NCI-H146 treated with DMSO at 0.1 percent for 48 hours (cell line): ENCODE measurements around the gene ABCB6.
"Not testable (repeated sequence)": the region's sequence is repeated elsewhere in the genome, so short reads cannot be mapped to it uniquely, and the experiment has no call there.

Experiments used
- DNase-seq: peaks from one replicate; lab custom pipeline; 2025; ENCODE audit not compliant: unreplicated experiment; lab: John Stamatoyannopoulos, UW

Gene ABCB6

DNA sequence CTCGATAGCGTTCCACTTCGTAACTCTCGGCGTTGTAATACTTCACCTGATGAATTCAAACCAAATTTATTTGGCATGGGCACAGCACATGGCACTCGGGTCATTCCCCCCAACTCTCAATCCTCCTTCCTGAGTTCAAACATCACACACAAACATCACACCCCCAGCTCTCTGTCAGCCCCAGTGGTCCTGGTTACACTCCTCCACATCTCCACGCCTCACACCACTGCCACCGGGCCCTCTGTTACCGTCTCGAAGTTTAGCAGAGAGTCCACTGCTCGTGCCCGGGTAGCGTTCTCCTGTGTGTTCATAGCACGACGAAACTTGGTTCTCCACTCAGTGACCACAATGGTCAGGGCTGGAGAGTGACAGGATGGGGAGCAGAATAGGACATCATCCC lies 4.6 kb downstream of the ABCB6 start:
- no peak for DNase-seq

DNA sequence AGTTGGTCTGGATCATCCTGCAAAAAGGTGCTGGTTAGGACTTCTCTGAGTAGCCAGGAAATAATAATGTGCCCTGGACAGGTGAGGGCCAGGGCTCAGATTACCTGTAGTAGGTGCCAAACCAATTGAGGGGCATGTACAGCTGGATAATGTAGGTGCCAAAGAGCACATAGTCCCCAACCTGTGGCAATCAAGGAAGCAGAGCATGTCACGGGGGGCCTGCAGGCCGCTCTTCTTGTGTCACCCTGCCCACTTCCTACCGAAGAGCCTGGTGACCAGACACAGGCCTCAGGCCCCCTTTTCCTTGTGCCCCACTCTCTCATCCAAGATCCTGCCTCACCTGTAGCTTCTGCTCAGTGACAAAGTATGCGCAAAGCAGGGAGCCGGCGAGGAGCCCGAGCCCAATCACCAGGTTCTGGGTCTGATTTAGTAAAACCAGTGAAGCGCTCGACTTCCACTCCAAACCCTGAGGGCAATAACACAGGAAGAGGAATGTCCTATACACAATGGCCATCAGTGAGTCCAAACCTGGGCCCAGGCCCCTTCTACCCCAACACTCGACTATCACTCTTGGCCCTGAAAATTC lies 5.2 kb downstream of the ABCB6 start:
- DNase-seq = no peak

DNA sequence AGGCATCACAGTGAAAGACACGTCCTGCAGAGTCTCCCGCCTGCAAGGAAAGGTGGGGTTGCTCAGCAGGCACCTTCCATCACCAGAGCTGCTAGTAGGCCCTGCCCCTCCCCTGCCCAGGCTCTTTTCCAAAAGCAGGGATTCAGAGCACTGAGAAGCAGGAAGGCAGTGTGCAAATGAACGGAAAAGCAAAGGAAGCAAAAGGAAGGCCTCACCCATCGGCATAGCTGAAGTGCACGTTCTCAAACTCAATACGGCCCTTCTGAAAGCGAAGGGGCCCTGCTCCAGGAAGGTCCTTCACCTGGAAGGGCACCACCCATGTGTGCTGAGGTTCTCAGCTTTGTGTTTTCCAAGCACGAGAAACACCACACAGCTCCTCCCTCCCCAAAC lies 5.7 kb downstream of the ABCB6 start:
- DNase-seq = no peak

DNA sequence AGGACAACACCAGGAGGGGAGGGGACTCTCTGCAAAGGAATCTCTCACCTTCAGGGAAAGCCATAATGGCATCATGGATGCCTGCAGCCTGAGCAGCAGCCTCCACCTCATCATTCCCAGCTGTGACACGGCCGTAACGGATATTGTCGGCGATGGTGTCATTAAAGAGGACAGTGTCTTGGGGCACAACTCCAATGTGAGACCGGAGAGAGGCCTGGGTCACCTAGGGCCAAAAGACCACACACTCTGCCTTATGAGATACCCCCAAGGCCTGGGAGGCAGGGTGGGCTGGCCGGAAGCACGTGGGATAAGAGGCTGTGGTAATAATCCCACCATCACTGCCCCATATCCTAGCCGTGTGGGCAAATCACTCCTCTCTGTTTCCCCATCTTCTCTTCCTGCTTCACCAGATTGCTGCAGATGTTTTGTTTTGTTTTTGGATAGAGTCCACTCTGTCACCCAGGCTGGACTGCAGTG lies 7.8 kb downstream of the ABCB6 start:
- no peak for DNase-seq

DNA sequence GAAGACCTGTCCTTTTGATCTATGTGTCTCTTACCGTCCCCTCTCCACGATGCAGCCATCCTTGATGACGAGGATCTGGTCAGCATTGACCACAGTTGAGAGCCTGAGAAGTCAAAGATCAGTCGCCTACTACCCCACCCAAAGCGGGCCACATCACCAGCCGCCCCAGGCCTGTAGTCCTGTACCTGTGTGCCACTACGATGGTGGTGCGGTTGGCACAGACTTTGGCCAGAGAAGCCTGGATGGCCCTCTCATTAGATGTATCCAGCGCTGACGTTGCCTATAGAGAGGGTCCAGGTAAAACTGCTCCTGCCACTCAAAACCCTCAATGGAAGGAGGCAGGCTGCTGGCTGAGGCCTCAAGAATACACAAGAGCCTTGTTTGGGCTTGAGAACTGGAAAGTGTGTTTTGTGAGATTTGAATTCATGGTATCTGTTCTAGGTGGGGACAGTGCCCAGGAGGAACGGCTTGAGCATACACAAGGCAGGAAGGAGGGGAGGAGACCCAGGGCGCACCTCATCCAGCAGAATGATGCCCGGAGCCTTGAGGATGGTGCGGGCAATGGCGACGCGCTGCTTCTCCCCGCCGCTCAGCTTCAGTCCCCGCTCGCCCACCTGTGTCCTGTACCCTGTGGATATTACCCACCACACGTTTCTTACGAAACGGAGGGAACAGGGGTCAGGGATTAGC lies 8.4 kb downstream of the ABCB6 start:
- DNase-seq = no peak

DNA sequence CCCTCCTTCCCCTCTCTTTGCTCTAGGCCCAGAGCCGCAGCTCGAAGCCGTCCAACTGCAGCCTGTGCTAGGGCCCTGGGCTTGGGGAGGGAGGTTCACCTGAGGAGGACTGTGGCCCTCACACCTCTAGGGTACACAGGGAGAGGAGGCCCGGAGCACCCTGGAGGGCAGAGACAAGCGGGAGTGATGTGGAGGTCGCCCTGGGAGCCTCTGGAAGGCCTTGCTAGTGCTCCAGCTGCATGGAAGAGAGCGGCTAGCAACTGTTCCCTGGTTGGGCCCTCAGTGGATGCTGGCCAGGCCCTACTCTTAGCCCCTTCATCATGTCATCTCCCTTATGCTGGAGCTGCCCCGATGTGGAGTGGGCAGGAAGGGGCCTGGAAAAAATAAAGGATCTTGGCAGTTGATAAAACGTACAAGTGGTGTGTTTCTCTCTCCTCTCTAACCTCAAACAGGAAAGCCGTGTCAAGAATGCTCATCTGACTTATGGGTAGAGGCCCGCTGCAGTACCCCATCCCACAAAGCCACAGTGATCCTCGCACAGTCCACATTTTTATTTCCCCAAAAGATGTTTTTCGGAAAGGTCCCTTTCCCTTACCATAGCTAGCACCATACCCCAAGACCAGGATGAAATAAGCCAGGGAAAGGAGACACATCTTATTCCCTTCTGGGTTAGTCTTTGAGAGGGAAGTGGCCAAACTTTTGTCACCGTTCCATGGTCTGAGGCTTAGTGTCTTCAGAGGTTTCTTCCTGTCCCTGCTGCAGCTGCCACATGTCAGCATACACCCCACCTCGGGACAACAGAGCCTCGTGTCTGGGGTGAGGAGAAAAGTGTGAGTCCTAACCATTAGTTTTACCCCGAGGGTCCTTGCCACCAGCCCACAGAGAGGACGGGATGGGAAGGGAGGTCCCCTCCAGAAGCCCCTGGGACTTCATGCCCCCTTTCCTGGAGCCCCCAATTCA lies 9.2 kb downstream of the ABCB6 start:
- no peak for DNase-seq

DNA sequence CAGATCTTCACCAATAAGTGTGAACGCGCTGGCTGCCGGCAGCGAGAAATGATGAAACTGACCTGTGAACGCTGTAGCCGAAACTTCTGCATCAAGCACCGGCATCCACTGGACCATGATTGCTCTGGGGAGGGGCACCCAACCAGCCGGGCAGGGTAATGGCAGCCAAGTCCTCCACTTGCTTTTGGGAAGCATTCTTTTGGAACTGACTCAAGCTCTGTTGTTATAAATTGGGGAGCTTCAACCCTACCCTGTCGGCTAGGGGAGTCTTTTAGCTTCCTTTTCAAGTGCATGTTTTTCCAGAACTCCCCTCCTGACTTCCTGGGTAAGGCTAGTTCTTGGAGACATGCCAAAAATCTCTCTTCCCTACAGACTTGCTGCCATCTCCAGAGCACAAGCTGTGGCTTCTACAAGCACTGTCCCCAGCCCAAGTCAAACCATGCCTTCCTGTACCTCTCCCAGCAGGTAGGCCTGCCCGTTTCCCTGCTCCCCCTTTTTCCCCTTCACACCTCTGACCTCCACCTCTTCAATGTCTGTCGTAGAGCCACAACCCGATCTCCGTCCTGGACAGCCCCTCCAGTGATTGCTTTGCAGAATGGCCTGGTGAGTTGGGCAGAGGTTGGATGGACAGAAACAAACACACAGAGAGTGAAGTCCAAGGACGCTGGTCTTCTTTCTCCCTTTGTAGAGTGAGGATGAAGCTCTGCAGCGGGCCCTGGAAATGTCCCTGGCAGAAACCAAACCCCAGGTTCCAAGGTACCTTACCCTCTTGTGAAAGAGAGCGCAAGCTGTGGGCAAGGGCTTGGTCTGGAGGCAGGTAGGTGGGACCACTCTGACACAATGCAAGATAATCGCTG lies 10.6 kb downstream of the ABCB6 start:
- DNase-seq = no peak

DNA sequence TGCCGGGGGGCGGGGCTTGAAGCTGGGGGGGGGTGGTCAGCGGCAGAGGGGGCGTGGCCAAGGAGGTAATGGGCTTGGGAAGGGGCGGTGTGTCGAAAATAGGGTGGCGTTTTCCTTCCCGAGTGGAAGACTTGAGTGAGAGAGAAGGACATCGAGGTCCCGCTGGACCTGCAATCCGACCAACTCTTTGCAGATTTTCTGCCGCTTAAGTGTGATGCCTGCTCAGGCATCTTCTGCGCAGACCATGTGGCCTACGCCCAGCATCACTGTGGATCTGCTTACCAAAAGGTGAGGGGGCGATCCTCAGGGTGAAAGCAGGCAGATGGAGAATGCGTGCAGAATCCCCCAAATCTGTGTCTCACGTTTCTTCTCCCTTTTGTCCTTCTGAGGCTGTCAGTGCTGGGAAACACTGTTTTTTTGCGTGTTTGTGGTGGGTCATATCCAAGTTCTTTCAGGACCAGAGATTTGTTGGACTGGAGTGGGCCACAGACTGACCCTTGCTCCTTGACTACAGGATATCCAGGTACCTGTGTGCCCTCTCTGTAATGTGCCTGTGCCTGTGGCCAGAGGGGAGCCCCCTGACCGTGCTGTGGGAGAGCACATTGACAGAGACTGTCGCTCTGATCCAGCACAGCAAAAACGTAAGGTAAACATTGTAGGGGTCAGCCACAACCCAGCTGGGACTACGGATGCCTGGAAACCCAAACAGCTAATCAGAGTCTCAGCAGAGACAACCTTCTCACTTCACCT lies 11.4 kb downstream of the ABCB6 start:
- peak; percentile 52 for DNase-seq

DNA sequence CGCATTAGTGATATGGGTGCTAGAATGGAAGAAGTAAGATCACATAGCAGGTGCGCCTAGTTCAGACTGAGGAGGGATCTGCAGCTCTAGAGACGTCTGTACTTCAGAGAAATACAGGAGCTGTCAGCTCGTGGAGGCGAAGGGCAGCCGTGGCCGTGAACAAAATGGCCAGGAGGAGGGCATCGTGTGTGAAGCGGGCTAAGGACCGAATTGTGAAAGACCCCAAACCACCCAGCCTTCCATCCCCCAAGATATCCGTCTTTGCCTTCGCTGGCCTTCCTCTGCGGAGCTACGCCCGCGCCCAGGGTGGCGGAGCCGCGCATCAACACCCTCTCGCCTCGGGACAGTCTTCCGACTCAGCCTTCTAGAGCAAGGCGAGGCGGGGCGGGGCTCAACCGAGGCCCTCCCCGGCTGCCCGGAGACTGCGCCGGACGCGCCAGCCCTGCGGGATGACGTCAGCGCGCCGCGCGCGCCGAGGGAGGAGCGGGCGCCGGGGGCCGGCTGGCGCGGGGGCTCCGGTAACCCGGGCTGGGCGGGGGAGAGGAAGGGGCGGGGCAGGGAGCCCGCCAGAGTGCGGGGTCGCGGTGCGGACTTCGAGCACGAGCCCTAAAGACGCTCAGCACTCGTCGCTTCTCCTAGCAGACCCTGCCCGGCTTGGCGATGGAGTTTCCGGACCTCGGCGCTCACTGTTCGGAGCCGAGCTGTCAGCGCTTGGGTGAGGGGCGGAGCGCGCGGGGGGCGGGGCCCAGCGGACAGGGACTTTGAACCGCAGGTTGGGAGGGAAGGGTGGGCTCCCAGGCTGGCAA lies 12.2 kb downstream of the ABCB6 start, which contains the start of gene ZFAND2B:
Gene ZFAND2B, plus strand, starts transcription at position 455 of the 806 bp plus-strand sequence. Its CDS starts 206 bp downstream, at position 661.
- DNase-seq = peak; percentile 65

DNA sequence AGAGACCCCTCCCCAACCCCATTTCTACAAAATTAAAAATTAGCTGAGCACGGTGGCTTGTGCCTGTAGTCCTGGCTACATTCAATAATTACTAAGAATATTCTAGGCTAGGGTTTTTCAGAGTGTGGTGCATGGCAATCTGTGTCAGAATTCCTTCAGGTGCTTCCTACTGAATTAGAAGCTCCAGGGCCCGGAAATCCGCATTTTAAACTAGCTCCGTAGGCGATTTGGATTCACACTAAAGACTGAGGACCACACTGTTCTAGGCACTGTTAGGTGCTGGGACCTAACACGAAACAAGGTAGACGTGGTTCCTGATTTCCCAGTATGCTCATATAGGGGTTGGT lies 12.8 kb downstream of the ABCB6 start:
- DNase-seq = no peak

DNA sequence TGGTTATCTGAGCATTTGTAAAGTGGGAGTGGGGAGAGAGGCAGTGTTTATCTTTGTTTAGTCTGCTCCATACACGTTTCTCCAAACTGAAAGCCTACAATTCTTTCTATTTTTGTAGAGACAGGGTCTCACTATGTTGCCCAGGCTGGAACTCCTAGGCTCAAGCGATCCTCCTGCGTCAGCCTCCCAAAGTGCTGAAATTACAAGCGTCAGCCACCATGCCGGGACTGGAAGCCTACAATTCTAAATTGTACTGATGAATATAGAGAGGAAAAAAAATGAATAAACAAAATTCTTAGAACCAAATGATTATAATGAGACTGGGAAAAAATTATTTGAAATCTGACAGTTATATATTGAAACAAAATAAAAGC lies 13.6 kb downstream of the ABCB6 start:
- no peak for DNase-seq

DNA sequence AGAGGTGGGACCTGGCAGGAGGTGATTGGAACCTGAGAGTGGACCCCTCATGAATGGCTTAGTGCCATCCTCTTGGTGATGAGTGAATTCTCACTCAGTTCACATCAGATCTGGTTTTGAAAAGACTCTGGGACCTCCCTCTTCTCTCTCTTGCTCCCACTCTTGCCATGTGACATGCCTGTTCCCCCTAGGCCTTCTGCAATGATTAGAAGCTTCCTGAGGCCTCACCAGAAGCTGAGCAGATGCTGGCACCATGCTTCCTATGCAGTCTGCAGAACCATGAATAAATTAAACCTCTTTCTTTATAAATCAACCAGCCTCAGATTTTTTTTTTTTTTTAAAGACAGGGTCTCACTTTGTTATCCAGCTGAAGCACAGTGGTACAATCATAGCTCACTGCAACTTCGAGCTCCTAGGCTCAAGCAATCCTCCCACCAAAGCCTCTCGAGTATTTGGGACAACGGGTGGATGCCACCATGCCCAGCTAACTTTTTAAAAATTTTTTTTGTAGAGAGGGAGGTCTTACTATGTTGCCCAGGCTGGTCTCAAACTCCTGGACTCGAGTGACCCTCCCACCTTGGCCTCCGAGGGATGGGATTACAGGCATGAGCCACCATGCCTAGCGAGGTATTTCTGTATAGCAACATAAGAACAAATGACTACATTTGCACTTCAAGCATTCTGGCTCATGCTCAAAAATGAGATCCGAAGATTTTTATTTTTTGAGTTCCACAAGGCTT lies 14.2 kb downstream of the ABCB6 start:
- no peak for DNase-seq

DNA sequence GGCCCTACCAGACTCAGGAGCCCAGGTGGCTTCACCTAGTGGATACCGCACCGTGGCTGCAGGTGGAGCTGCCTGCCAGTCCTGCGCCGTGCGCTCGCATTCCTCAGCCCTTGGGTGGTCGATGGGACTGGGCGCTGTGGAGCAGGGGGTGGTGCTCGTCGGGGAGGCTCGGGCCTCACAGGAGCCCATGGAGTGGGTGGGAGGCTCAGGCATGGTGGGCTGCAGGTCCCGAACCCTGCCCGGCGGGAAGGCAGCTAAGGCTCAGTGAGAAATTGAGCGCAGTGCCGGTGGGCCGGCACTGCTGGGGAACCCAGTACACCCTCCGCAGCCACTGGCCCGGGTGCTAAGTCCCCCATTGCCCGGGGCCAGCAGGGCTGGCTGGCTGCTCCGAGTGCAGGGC lies 17.4 kb downstream of the ABCB6 start:
- not testable (repeated sequence) for DNase-seq

DNA sequence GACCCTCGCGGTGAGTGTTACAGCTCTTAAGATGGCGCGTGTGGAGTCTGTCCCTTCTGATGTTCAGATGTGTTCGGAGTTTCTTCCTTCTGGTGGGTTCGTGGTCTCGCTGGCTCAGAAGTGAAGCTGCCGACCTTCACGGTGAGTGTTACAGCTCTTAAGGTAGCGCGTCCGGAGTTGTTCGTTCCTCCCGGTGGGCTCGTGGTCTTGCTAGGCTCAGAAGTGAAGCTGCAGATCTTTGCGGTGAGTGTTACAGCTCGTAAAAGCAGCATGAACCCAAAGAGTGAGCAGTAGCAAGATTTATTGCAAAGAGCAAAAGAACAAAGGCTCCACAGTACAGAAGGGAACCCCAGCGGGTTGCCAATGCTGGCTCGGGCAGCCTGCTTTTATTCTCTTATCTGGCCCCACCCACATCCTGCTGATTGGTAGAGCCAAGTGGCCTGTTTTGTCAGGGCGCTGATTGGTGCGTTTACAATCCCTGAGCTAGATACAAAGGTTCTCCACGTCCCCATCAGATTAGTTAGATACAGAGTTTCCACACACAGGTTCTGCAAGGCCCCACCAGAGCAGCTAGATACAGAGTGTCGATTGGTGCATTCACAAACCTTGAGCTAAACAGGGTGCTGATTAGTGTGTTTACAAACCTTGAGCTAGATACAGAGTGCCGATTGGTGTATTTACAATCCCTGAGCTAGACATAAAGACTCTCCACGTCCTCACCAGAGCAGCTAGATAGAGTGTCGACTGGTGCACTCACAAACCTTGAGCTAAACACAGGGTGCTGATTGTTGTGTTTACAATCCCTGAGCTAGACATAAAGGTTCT lies 18.0 kb downstream of the ABCB6 start:
- DNase-seq = not testable (repeated sequence)

DNA sequence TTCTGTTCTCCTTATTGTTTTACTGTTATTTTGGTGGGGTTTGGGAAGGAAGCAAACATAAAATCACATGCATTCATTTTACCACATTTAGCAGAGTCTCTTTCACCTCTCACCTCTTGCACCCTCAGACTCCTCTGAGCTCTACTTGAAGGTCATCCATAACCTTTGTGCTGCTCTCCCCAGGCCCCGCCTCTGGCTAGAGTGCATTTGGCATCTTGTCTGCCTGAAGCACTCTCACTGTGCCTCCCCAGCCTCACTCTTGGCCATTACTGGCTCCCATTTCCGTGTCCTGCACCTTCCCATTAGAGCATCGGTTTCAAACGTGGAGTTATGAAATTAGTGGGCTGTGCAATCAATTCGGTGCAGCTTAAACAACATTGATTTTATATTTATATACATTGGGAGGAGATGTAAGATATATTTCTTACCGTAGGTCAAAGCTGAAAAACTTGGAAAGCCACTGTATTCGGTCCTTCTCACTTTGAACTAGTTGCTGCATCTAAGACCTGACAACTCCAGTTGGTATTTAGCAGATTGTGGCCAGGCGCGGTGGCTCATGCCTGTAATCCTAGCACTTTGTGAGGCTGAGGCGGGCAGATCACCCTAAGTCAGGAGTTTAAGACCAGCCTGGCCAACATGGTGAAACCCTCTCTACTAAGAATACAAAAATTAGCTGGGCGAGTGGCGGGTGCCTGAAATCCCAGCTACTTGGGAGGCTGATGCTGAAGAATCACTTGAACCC lies 19.1 kb downstream of the ABCB6 start:
- DNase-seq = no peak

DNA sequence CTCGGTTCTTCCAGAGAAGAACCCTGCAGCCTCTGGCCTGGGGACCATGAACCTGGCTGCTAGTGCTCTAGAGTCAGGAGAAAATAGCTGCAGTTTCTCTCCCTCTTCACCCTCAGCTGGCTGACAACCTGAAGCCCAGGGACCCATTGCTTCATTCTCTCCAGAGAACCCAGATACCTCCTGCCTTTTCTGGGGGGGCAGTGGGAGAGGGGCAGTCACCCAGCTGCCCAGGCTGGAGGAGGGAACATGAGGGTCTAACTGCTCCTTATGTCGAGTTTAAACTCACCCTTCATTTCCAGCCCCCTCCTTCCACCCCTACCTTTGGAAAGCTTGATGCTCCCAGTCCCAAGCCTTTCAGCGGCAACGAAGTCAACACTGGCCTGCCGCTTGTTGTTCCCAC lies 19.8 kb downstream of the ABCB6 start:
- no peak for DNase-seq

DNA sequence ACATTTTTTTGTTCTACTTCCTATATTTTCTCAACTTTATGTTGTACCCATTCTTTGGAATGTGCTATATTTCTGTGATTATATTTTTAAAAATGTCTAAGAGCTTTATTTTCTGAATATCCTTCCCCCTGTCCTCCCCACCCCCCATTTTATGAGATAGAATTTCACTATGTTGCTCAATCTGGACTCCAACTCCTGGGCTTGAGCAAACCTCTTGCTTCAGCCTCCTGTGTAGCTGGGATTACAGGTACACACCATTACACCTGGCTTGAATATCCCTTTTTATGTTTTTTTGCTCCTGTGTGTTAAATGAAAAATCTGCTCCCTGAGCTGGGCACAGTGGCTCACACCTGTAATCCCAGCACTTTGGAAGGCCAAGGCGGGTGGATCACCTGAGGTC lies 21.4 kb downstream of the ABCB6 start:
- no peak for DNase-seq
